Nephron progenitor cell (in vitro differentiated cells): ENCODE results near the gene CCNT2.
"Not testable (repeated sequence)": the region's sequence is repeated elsewhere in the genome, so short reads cannot be mapped to it uniquely, and the experiment has no call there.

Experiments
- DNase-seq: peaks from one replicate; pipeline ENCODE4 v3.0.0; 2021
- H3K27ac Mint-ChIP-seq: 2 replicates; pipeline ENCODE4 v1.8.0; 2021; ENCODE audit warnings: mild to moderate bottlenecking, moderate library complexity, mixed read lengths
- H3K27me3 Mint-ChIP-seq: 2 replicates; pipeline ENCODE4 v1.8.0; 2021; ENCODE audit warnings: mild to moderate bottlenecking, low read depth, mixed read lengths; ENCODE audit not compliant: poor library complexity
- H3K36me3 Mint-ChIP-seq: 2 replicates; pipeline ENCODE4 v1.8.0; 2021; ENCODE audit warnings: low read depth, mixed read lengths
- H3K4me1 Mint-ChIP-seq: 2 replicates; pipeline ENCODE4 v1.8.0; 2021; ENCODE audit warnings: mixed read lengths
- H3K4me3 Mint-ChIP-seq: 2 replicates; pipeline ENCODE4 v1.8.0; 2021; ENCODE audit warnings: mild to moderate bottlenecking, moderate library complexity, mixed read lengths
- H3K9me3 Mint-ChIP-seq: 2 replicates; pipeline ENCODE4 v1.8.0; 2021; ENCODE audit warnings: mild to moderate bottlenecking, moderate library complexity, mixed read lengths
- TF ChIP-seq, protein P1 (sequence below): fragments of 200-600 bp; sonication (generic); IDR thresholded peaks from 2 replicates; pipeline ENCODE4 v1.5.0; 2021; ENCODE audit warnings: antibody characterized with exemption

The CCNT2 gene

DNA sequence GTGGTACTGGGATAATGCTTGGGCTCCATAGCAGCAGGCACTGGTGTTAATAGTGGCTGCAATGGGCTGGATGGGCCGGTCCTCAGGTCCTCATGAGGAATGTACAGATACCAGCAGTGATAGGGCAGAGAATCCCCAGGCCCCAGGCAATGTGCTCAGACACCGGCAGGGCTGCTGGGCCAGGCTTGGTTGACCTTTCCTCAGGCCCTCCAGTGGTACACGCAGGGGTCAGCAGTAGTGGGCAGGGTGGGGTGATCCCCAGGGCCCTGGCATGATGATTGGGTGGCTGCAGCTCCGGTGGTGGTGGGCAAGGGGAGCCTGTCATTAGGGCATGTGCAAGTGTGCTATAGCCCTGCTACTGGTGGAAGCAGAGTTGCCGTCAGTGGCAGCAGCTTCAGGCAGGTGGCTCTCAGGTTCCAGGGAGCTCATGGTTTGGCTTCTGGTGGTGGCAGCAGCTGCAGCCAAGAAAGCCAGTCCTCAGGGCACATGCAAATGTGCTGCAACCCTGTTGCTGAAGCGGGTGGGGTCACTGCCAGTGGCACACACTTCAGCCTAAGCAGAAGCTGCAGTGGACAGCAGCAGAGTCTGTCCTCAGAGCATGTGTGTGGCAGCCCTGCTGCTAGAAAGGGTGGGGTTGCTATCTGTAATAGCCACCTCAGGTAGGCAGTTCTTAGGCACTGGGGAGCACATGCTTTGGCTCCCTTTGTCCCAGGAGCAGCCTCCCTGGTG is 56.8 kb downstream of the CCNT2 start:
- peaks cover 29% of the 10 kb centered on the region for H3K27me3 Mint-ChIP-seq

DNA sequence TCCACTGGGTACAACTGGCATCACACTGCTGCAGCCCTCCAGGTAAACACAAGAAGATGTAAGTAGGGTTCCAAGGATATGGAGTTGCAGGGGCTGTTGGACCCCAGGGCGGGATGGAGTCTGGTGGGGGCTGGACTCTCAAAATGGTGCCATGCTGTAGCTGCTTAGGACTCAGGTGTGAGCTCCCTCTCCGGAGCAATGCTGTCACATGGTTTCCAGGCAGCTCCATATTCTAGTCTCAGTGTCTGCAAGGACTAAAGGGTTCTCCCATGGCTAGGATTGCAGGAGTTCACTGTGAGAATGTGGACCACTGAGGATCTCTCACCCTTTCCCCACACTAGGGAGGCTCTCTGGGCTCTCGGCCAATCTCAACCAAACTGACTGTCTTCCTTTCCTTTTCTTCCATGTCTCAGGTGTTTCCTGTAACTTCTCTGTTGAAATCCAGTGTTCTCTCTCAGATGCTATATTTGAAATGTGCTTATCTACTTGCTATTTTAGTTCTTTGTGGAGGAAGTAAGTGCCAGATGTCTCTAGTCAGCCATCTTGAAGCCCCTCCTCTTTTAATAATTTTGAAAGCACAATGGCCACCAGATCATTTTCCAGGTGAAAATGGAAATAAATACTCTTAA is 57.6 kb downstream of the CCNT2 start:
- TF ChIP-seq, protein P1, sequence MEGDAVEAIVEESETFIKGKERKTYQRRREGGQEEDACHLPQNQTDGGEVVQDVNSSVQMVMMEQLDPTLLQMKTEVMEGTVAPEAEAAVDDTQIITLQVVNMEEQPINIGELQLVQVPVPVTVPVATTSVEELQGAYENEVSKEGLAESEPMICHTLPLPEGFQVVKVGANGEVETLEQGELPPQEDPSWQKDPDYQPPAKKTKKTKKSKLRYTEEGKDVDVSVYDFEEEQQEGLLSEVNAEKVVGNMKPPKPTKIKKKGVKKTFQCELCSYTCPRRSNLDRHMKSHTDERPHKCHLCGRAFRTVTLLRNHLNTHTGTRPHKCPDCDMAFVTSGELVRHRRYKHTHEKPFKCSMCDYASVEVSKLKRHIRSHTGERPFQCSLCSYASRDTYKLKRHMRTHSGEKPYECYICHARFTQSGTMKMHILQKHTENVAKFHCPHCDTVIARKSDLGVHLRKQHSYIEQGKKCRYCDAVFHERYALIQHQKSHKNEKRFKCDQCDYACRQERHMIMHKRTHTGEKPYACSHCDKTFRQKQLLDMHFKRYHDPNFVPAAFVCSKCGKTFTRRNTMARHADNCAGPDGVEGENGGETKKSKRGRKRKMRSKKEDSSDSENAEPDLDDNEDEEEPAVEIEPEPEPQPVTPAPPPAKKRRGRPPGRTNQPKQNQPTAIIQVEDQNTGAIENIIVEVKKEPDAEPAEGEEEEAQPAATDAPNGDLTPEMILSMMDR: no peak
- H3K9me3 Mint-ChIP-seq: peaks cover 31% of the 10 kb centered on the region
- H3K4me1 Mint-ChIP-seq: peaks cover 5% of the 10 kb centered on the region
- DNase-seq: no peak
- H3K4me3 Mint-ChIP-seq: no peak overlapping the region
- H3K36me3 Mint-ChIP-seq: no peaks in the 10 kb centered on the region
- no peak overlapping the region for H3K27ac Mint-ChIP-seq
- peaks cover 33% of the 10 kb centered on the region for H3K27me3 Mint-ChIP-seq

More for the DNA sequence above, 56.8 kb downstream of the CCNT2 start:
- Mint-ChIP-seq H3K27ac (no peak overlapping the region), H3K4me1 (peaks cover 5% of the 10 kb centered on the region), H3K9me3 (peaks cover 38% of the 10 kb centered on the region), H3K4me3 (no peak overlapping the region), H3K36me3 (peaks cover 4% of the 10 kb centered on the region)
- TF ChIP-seq, protein P1: no peak
- no peak for DNase-seq

- not testable (repeated sequence) for H3K27ac Mint-ChIP-seq, H3K36me3 Mint-ChIP-seq, H3K4me1 Mint-ChIP-seq, H3K4me3 Mint-ChIP-seq, DNase-seq
- Mint-ChIP-seq H3K9me3 (peaks cover 23% of the 10 kb centered on the region), H3K27me3 (peaks cover 33% of the 10 kb centered on the region)
Observed at GRCh38 chr2:134977104-134977503, 58.5 kb downstream of the CCNT2 start.

GRCh38 chr2:134979221-134979620 is 60.6 kb downstream of the CCNT2 start:
- H3K27ac Mint-ChIP-seq: no peak overlapping the region
- peaks cover 5% of the 10 kb centered on the region for H3K4me1 Mint-ChIP-seq
- no peak overlapping the region for H3K4me3 Mint-ChIP-seq
- TF ChIP-seq, protein P1: no peak
- peaks cover 26% of the 10 kb centered on the region for H3K27me3 Mint-ChIP-seq
- no peak for DNase-seq
- H3K36me3 Mint-ChIP-seq: no peaks in the 10 kb centered on the region
- peaks cover 8% of the 10 kb centered on the region for H3K9me3 Mint-ChIP-seq

GRCh38 chr2:134980639-134981038 is 62.0 kb downstream of the CCNT2 start:
- Mint-ChIP-seq H3K4me3 (no peak overlapping the region), H3K27ac (no peak overlapping the region), H3K36me3 (no peaks in the 10 kb centered on the region), H3K27me3 (peaks cover 32% of the 10 kb centered on the region), H3K4me1 (peaks cover 5% of the 10 kb centered on the region), H3K9me3 (no peaks in the 10 kb centered on the region)
- TF ChIP-seq, protein P1: no peak
- no peak for DNase-seq

DNA sequence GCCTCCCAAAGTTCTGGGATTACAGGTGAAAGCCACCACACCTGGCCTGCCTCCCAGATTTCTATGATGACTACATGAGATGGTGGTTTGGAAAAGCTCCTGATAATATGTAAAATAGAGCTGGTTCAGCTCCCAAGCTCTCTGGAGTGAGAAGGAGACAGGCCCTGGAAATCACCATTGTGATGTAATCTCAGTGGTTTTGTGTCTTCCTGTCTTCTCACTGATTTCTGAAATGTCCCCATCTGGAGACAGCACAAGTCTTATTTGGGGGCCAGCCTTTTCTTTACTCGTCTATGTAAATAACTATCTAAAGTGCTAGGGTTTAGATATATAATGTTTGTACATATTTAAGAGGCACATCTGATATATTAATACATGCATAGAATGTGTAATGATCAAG is 64.0 kb downstream of the CCNT2 start:
- Mint-ChIP-seq H3K36me3 (no peaks in the 10 kb centered on the region), H3K4me3 (no peak overlapping the region), H3K27me3 (peaks cover 47% of the 10 kb centered on the region), H3K9me3 (no peaks in the 10 kb centered on the region), H3K4me1 (peaks cover 5% of the 10 kb centered on the region), H3K27ac (no peak overlapping the region)
- TF ChIP-seq, protein P1: no peak
- no peak for DNase-seq
